ENCODE results near the gene THSD7A.

THSD7A gene

GRCh38 chr7:11655642-11656041 lies 176.4 kb downstream of the THSD7A start:
- in situ Hi-C loops (cut with MboI; ENCODE audit: low sequenced_read_pairs, unreplicated experiment), result no loop called here

DNA sequence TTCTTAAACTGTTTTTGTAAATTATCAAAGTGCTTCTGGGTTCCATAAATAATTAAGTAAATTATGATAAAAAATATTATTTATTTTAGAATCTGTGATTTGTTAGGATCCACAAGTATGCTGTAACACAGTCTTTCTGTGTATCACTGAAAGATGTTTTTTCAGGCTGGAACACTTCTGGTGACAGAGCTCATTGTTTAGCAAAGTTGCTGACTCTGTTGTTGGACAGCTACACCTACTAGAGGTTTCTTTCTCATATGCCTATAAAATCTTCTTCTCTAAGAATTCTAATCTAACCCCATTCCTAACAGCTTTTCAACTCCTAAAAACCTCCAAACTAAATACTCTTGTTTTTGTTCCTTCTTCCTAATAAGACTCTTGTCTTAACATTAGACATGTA lies 176.8 kb downstream of the THSD7A start:
- TF ChIP-seq, protein P1, sequence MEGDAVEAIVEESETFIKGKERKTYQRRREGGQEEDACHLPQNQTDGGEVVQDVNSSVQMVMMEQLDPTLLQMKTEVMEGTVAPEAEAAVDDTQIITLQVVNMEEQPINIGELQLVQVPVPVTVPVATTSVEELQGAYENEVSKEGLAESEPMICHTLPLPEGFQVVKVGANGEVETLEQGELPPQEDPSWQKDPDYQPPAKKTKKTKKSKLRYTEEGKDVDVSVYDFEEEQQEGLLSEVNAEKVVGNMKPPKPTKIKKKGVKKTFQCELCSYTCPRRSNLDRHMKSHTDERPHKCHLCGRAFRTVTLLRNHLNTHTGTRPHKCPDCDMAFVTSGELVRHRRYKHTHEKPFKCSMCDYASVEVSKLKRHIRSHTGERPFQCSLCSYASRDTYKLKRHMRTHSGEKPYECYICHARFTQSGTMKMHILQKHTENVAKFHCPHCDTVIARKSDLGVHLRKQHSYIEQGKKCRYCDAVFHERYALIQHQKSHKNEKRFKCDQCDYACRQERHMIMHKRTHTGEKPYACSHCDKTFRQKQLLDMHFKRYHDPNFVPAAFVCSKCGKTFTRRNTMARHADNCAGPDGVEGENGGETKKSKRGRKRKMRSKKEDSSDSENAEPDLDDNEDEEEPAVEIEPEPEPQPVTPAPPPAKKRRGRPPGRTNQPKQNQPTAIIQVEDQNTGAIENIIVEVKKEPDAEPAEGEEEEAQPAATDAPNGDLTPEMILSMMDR (IDR thresholded peaks at IDR 0.05; ENCODE audit: borderline replicate concordance, control extremely low read depth, extremely low read depth, insufficient read depth, missing control alignments), result no peak
- no peak for DNase-seq (ENCODE audit: low spot score)
- in situ Hi-C loops (cut with MboI; ENCODE audit: low sequenced_read_pairs, unreplicated experiment), result no loop called here

More at GRCh38 chr7:11655642-11656041, 176.4 kb downstream of the THSD7A start:
- TF ChIP-seq, protein P1 (IDR thresholded peaks at IDR 0.05; ENCODE audit: borderline replicate concordance, control extremely low read depth, extremely low read depth, insufficient read depth, missing control alignments), result no peak
- no peak for DNase-seq (ENCODE audit: low spot score)

GRCh38 chr7:11650500-11650899 lies 181.5 kb downstream of the THSD7A start:
- TF ChIP-seq, protein P1 (IDR thresholded peaks at IDR 0.05; ENCODE audit: borderline replicate concordance, control extremely low read depth, extremely low read depth, insufficient read depth, missing control alignments), result no peak
- DNase-seq (ENCODE audit: low spot score), result no peak

DNA sequence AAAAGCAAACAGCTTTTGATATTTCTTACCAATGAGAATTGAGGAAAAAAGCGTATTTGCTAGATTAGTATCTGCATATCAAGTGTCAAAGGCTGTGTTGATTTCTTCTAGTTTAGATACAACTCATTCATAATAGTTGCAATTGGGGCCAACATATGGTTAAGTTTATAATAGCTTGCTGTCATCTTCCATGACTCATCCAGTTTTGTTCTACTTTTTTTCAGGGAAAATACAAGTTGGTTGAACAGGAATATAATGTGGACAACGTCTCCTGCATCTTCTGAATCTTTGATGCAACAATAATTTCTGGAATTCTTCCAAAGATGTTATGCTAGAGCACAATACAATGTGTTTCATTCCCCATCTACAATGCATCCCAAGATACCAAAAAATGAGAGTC lies 182.0 kb downstream of the THSD7A start:
- no peak for DNase-seq (ENCODE audit: low spot score)
- in situ Hi-C loops (cut with MboI; ENCODE audit: low sequenced_read_pairs, unreplicated experiment), result no loop called here
- TF ChIP-seq, protein P1 (IDR thresholded peaks at IDR 0.05; ENCODE audit: borderline replicate concordance, control extremely low read depth, extremely low read depth, insufficient read depth, missing control alignments), result no peak

More at GRCh38 chr7:11650500-11650899, 181.5 kb downstream of the THSD7A start:
- in situ Hi-C loops (cut with MboI; ENCODE audit: low sequenced_read_pairs, unreplicated experiment), result no loop called here

DNA sequence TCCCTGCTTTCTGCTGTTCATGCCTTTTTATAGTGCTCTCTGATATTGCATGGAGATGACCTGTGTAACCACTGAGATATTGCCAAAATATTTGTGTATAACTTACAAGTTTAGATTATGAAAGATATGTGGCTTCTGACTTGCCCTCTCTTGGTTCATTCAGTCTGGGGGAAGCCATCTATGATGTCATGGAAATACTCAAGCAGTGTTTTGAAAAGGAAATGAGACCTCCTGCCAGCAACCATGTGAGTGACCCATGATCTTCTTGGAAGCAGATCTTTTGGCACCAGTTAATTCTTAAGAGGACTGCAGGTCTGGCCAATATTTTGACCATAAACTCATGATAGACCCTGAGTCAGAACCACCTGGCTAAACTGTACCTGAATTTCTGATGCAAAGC lies 183.0 kb downstream of the THSD7A start:
- no peak for DNase-seq (ENCODE audit: low spot score)
- TF ChIP-seq, protein P1 (IDR thresholded peaks at IDR 0.05; ENCODE audit: borderline replicate concordance, control extremely low read depth, extremely low read depth, insufficient read depth, missing control alignments), result no peak
- in situ Hi-C loops (cut with MboI; ENCODE audit: low sequenced_read_pairs, unreplicated experiment), result no loop called here

DNA sequence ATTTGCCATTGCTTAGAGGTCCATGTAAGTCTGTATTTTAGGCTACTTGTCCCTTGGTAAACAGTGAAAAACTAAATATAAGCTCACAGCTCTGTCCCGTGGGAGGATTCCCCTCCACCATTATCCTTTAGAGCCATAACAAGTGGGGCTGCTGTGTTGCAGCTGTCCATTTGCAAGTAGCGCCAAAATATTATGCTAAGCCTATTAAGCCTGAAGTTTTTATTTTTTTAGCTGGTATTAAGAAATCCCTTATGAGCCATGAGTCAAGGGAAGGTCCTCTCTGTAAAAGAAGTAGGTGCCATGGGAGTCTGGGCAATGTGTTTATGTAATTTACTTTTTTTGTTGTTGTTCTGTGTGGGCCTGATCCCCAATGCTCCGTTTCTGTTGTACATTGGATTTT lies 183.9 kb downstream of the THSD7A start:
- TF ChIP-seq, protein P1 (IDR thresholded peaks at IDR 0.05; ENCODE audit: borderline replicate concordance, control extremely low read depth, extremely low read depth, insufficient read depth, missing control alignments), result no peak
- in situ Hi-C loops (cut with MboI; ENCODE audit: low sequenced_read_pairs, unreplicated experiment), result no loop called here

DNA sequence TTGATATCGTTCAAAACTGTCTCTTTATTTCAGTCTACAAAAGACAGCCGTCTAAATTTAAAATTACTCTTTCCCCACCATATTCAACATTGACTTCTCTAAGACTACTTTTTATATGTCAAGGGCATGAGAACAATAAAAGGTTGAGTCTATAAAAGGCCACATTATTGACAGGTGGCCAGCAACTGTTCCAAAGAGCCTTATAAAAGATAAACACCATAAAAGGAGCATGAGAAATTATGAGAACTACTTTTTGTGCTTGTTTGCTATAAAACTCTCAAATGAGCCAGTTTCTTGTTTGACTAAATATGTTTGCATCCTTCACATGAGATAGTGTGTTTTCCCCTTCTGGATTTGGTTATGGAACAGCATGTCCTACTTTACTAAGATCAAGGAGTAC lies 189.2 kb downstream of the THSD7A start:
- in situ Hi-C loops (cut with MboI; ENCODE audit: low sequenced_read_pairs, unreplicated experiment), result no loop called here
- DNase-seq (ENCODE audit: low spot score), result no peak
- TF ChIP-seq, protein P1 (IDR thresholded peaks at IDR 0.05; ENCODE audit: borderline replicate concordance, control extremely low read depth, extremely low read depth, insufficient read depth, missing control alignments), result no peak

More for the DNA sequence above, 183.9 kb downstream of the THSD7A start:
- DNase-seq (ENCODE audit: low spot score), result no peak

All from GM13976 (cell line).